Parathyroid adenoma (tissue), 2 donors: Measurements from ENCODE around the gene GPRIN1.
A peak's percentile ranks its signal among the peaks of the same experiment; 100 is the strongest.

Experiments
- H2AFZ ChIP-seq: fragments of 300-600 bp; sonication (generic); one replicate; pipeline ENCODE4 v1.7.0; 2017; ENCODE audit warnings: antibody characterized with exemption, mild to moderate bottlenecking
- H3K27ac ChIP-seq: fragments of 300-600 bp; sonication (generic); one replicate; pipeline ENCODE4 v1.7.0; 2017
- H3K27me3 ChIP-seq: fragments of 300-600 bp; sonication (generic); one replicate; pipeline ENCODE4 v1.7.0; 2017; ENCODE audit warnings: low read length; ENCODE audit not compliant: control insufficient read depth, insufficient read depth
- H3K36me3 ChIP-seq: fragments of 300-600 bp; sonication (generic); one replicate; pipeline ENCODE4 v1.7.0; 2017; ENCODE audit warnings: low read length; ENCODE audit not compliant: control insufficient read depth, insufficient read depth
- H3K4me1 ChIP-seq: fragments of 300-600 bp; sonication (generic); one replicate; pipeline ENCODE4 v1.7.0; 2017; ENCODE audit warnings: control low read depth
- H3K4me2 ChIP-seq: fragments of 300-600 bp; sonication (generic); one replicate; pipeline ENCODE4 v1.7.0; 2017; ENCODE audit warnings: low read length
- H3K4me3 ChIP-seq: fragments of 300-600 bp; sonication (generic); one replicate; pipeline ENCODE4 v1.7.0; 2017; ENCODE audit warnings: low read depth, low read length
- H3K79me2 ChIP-seq: fragments of 300-600 bp; sonication (generic); one replicate; pipeline ENCODE4 v1.7.0; 2017; ENCODE audit warnings: control low read depth
- H3K9ac ChIP-seq: fragments of 300-600 bp; sonication (generic); one replicate; pipeline ENCODE4 v1.7.0; 2017; ENCODE audit warnings: mild to moderate bottlenecking
- H3K9me3 ChIP-seq: fragments of 300-600 bp; sonication (generic); one replicate; pipeline ENCODE4 v1.7.0; 2017; ENCODE audit warnings: low read length; ENCODE audit not compliant: control insufficient read depth
- CTCF ChIP-seq: fragments of 300-600 bp; sonication (generic); IDR thresholded peaks from one replicate; pipeline ENCODE4 v1.7.0; 2017; ENCODE audit warnings: antibody characterized with exemption, mild to moderate bottlenecking
- donor health status: primary hyperparathyroidism.

GPRIN1 gene

GRCh38 chr5:176561259-176561658, 48.7 kb downstream of the GPRIN1 start:
- H3K27me3 ChIP-seq, result no peaks in the 10 kb centered on the region
- no peak overlapping the region for H2AFZ ChIP-seq
- H3K4me3 ChIP-seq, result no peak overlapping the region
- H3K79me2 ChIP-seq, result no peaks in the 10 kb centered on the region
- no peak overlapping the region for H3K9ac ChIP-seq
- H3K36me3 ChIP-seq, result no peaks in the 10 kb centered on the region
- no peak for TF ChIP-seq CTCF
- H3K27ac ChIP-seq, result no peak overlapping the region
- no peak overlapping the region for H3K4me2 ChIP-seq
- no peaks in the 10 kb centered on the region for H3K9me3 ChIP-seq
- no peaks in the 10 kb centered on the region for H3K4me1 ChIP-seq

GRCh38 chr5:176560364-176560763, 49.6 kb downstream of the GPRIN1 start:
- Histone ChIP-seq H3K4me1 (no peaks in the 10 kb centered on the region), H3K9me3 (no peaks in the 10 kb centered on the region), H3K79me2 (no peaks in the 10 kb centered on the region), H3K4me2 (no peak overlapping the region), H3K9ac (no peak overlapping the region), H3K36me3 (no peaks in the 10 kb centered on the region), H3K4me3 (no peak overlapping the region), H3K27ac (no peak overlapping the region), H2AFZ (no peak overlapping the region), H3K27me3 (no peaks in the 10 kb centered on the region)
- no peak for TF ChIP-seq CTCF

- no peak overlapping the region for H3K4me3 ChIP-seq
- no peaks in the 10 kb centered on the region for H3K36me3 ChIP-seq
- H3K27me3 ChIP-seq, result no peaks in the 10 kb centered on the region
- H3K4me1 ChIP-seq, result no peaks in the 10 kb centered on the region
- no peaks in the 10 kb centered on the region for H3K9me3 ChIP-seq
- no peak overlapping the region for H2AFZ ChIP-seq
- H3K9ac ChIP-seq, result no peak overlapping the region
- no peak for TF ChIP-seq CTCF
- no peaks in the 10 kb centered on the region for H3K79me2 ChIP-seq
- H3K4me2 ChIP-seq, result no peak overlapping the region
- no peak overlapping the region for H3K27ac ChIP-seq
These were observed 50.3 kb downstream of the GPRIN1 start for GRCh38 chr5:176559683-176560082.

- no peaks in the 10 kb centered on the region for H3K27me3 ChIP-seq
- no peak for TF ChIP-seq CTCF
- no peaks in the 10 kb centered on the region for H3K36me3 ChIP-seq
- H3K79me2 ChIP-seq, result no peaks in the 10 kb centered on the region
- H3K4me2 ChIP-seq, result no peak overlapping the region
- H3K27ac ChIP-seq, result no peak overlapping the region
- H3K4me1 ChIP-seq, result peaks cover 6% of the 10 kb centered on the region
- H3K9me3 ChIP-seq, result no peaks in the 10 kb centered on the region
- no peak overlapping the region for H3K9ac ChIP-seq
- no peak overlapping the region for H2AFZ ChIP-seq
- no peak overlapping the region for H3K4me3 ChIP-seq
These were observed 52.1 kb downstream of the GPRIN1 start for GRCh38 chr5:176557846-176558245.

- H3K79me2 ChIP-seq, result peaks cover 3% of the 10 kb centered on the region
- H3K27ac ChIP-seq, result peak overlapping the region; percentile 47
- no peak overlapping the region for H3K4me3 ChIP-seq
- no peak overlapping the region for H3K9ac ChIP-seq
- peak overlapping the region; percentile 79 for H2AFZ ChIP-seq
- no peak for TF ChIP-seq CTCF
- no peak overlapping the region for H3K4me2 ChIP-seq
- no peaks in the 10 kb centered on the region for H3K9me3 ChIP-seq
- H3K36me3 ChIP-seq, result no peaks in the 10 kb centered on the region
- peaks cover 6% of the 10 kb centered on the region for H3K4me1 ChIP-seq
- no peaks in the 10 kb centered on the region for H3K27me3 ChIP-seq
These were observed 56.5 kb downstream of the GPRIN1 start for GRCh38 chr5:176553260-176554085.
